ENCODE results near the gene TOP1.

DNA sequence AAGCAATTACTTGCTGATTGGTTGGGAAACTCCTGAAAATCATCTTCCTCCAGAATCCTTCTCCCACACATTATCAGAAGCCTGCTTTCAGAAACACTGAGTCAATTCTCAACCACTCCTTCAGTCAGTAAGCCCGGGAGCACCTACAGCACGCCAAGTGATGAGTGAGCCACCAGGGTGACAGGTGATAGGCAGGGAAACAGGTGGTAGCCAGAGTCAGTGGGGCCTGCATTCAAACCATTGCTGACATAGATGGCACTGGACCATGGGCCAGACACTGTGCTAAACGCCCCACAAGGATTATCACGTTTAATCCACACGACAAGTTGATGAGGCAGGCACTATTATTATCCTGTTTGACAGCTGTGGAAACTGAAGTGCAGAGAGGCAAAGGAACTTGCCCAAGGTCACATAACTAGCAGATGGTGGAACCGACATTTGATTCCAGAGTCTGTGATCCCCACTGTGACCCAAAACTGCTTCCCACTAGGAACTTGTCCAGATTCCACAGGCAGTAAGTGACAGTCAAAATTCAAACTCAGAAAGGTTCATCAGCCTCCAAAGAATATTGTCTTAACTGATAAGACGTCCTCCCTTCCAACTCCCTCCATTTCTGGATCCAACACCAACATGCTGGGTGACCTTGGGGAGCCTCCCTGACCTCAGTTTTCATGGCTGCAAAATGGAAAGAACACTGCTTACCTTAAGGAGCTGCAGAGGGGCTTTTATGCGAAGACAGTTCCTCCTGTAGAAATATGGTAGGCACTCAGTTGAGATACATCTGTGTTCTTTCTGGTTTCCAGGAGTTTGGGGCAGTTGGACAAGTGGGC lies 23.9 kb upstream of the TOP1 start:
- no peak for TF ChIP-seq POLR2A (IDR thresholded peaks at IDR 0.05; ENCODE audit: low read length)
- no peak for TF ChIP-seq GATA1 (IDR thresholded peaks at IDR 0.05; ENCODE audit: low read depth, low read length)
